Heart right ventricle (tissue), 16 donors: ENCODE results near the gene ZNF268. TPM values are rescaled to one million over a fixed set of nuclear protein-coding genes. Genes with fewer than 3 reads are reported as not detected.

ENCODE experiments used
- ATAC-seq, 8 donors: fragments of 200-7000 bp; cut with Tn5 transposase; one replicate each; pipeline ENCODE4 v1.9.1; 2020; ENCODE audit warnings: mild to moderate bottlenecking in 8 of 8, moderate library complexity in 8 of 8, moderate number of reproducible peaks in 1 of 8
- DNase-seq, 2 donors: peaks; one replicate each; pipeline ENCODE4 v3.0.0-alpha.2; 2020
- H3K27ac ChIP-seq, 10 donors: fragments of 200-600 bp; sonication (generic) in 2 of 10; one replicate each; pipeline versions ENCODE4 v1.5.0 to v1.8.0; 2020 to 2022; ENCODE audit warnings: mild to moderate bottlenecking in 3 of 10
- H3K27me3 ChIP-seq, 7 donors: fragments of 200-600 bp; one replicate each; pipeline ENCODE4 v1.8.0; 2021 to 2022; ENCODE audit warnings: mild to moderate bottlenecking in 2 of 7
- H3K36me3 ChIP-seq, 9 donors: fragments of 200-600 bp; sonication (generic) in 1 of 9; one replicate each; pipeline versions ENCODE4 v1.5.0 to v1.8.0; 2020 to 2022; ENCODE audit warnings: mild to moderate bottlenecking in 2 of 9
- H3K4me1 ChIP-seq, 9 donors: fragments of 200-600 bp; sonication (generic) in 1 of 9; one replicate each; pipeline versions ENCODE4 v1.5.0 to v1.8.0; 2020 to 2022; ENCODE audit warnings: mild to moderate bottlenecking in 4 of 9
- H3K4me3 ChIP-seq, 10 donors: fragments of 200-600 bp; sonication (generic) in 2 of 10; one replicate each; pipeline versions ENCODE4 v1.5.0 to v1.8.0; 2020 to 2022; ENCODE audit warnings: mild to moderate bottlenecking in 7 of 10, moderate library complexity in 2 of 10
- H3K9me3 ChIP-seq, 11 donors: fragments of 200-600 bp in 10 of 11; sonication (generic) in 2 of 11; one replicate each; pipeline versions ENCODE4 v1.5.0 to v1.8.0; 2013 to 2022; ENCODE audit warnings: mild to moderate bottlenecking in 2 of 11, control low read depth in 1 of 11, moderate library complexity in 1 of 11
- WGBS, 2 donors: extraction: QIAGEN DNeasy Blood & Tissue Kit; methylation state at CpG; one replicate each; pipeline ENCODE4 v1.1.7; 2013; ENCODE audit warnings: inconsistent platforms in 1 of 2; 5-methylcytosine and 5-hydroxymethylcytosine counted together
- intact Hi-C, 10 donors: fragments of 100-400 bp; cut with DNase I; formaldehyde crosslinking; loops; one replicate each; pipeline versions ENCODE4 v1.11.1 to v1.14.2; 2022
- polyA plus RNA-seq, 2 donors: library from polyadenylated mRNA; stranded (reverse); fragments of 200-250 nt; gene quantifications; one replicate each; pipeline ENCODE4 v1.2.3, GENCODE V29; 2013
- total RNA-seq, 10 donors: library from RNA; stranded (reverse); fragmentation: NEBNext Ultra II Directional in 3 of 10; extraction: Animal tissue kit (Norgen Biotek cat#: 25700) in 3 of 10; gene quantifications; one replicate each; pipeline versions ENCODE4 v1.2.1 to v1.2.4, GENCODE V29; 2021 to 2023
- TF ChIP-seq, protein P1 (sequence below), 9 donors: fragments of 200-600 bp; sonication (generic) in 2 of 9; IDR thresholded peaks; one replicate each; pipeline versions ENCODE4 v1.5.0 to v1.8.0; 2021 to 2022; ENCODE audit warnings: antibody characterized with exemption in 9 of 9, mild to moderate bottlenecking in 5 of 9, moderate library complexity in 1 of 9
- donor health status: Arrhythmogenic right ventricular cardiomyopathy.
- donor health status: ischemic (EF 13 %, LVEDD 7.1; RV severe dilation, severe dysfunction).
- donor health status: healthy with polysubstance abuse.
- donor health status: DM: no; HTN: yes; CAD: no.
- donor health status: DM: no; HTN: no; CAD: no.
- donor health status: ischemic (EF 25% LVEDD 6.9; RV normal size, moderate dysfunction).
- donor health status: ischemic (EF 25% LVEDD 5.7; RV mildly dilated, moderate dysfunction).
- donor health status: healthy.
- donor health status: DM: yes; HTN: yes; CAD: no.
- donor health status: Ischemic cardiomyopathy.
- donor health status: ischemic (EF 35%, LVEDD 5.7; RV mildly dilated, moderate dysfunction).
- donor health status: nonischemic (EF 11% LVEDD 7.7; RV severe dilation, severe dysfunction).
- donor health status: DM: yes; HTN: yes; CAD: no.
- donor health status: PGD.
- donor health status: ischemic (EF 29% LVEDD 5.4; RV normal size, mild dysfunction).
- donor health status: nonischemic (EF 23%, LVEDD 6.1; RV moderate dilation, normal function).

The ZNF268 gene
- total and polyA plus RNA-seq, 12 donors: 2.2 to 13.5 (median 11.2) TPM

DNA sequence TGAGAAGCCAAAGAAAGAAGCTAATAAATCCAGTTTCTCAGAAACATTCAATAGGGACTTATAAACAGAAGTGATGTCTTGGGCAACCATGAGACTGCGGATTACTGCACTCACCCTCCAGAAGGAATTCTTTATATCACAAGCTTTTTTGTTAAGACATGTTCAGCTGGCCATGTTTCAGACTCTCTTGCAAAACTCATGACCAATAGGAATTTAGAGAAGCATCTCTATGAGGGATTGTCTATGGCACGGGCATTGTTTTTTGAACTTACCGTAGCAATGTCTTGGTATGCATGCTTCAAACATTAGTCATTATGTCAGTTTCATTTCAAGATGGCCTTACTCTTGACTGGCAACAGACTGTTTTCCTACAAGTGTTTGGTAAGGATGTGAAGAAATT, 15.5 kb upstream of the ZNF268 start:
- intact Hi-C loops: no loop called here
- H3K27ac ChIP-seq: no peak overlapping the region
- H3K4me3 ChIP-seq: no peak overlapping the region
- H3K27me3 ChIP-seq: no peaks in the 10 kb centered on the region
- peaks cover 0 to 100% (median 46%) of the 10 kb centered on the region in 11 donors for H3K9me3 ChIP-seq
- no peak for ATAC-seq
- no peaks in the 10 kb centered on the region for H3K36me3 ChIP-seq
- DNase-seq: no peak
- TF ChIP-seq, protein P1, sequence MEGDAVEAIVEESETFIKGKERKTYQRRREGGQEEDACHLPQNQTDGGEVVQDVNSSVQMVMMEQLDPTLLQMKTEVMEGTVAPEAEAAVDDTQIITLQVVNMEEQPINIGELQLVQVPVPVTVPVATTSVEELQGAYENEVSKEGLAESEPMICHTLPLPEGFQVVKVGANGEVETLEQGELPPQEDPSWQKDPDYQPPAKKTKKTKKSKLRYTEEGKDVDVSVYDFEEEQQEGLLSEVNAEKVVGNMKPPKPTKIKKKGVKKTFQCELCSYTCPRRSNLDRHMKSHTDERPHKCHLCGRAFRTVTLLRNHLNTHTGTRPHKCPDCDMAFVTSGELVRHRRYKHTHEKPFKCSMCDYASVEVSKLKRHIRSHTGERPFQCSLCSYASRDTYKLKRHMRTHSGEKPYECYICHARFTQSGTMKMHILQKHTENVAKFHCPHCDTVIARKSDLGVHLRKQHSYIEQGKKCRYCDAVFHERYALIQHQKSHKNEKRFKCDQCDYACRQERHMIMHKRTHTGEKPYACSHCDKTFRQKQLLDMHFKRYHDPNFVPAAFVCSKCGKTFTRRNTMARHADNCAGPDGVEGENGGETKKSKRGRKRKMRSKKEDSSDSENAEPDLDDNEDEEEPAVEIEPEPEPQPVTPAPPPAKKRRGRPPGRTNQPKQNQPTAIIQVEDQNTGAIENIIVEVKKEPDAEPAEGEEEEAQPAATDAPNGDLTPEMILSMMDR (IDR thresholded peaks at IDR 0.05): no peak
- H3K4me1 ChIP-seq: no peaks in the 10 kb centered on the region
- 88 to 93% methylated on average over 3 of the region's 3 CpGs for WGBS, 2 donors

DNA sequence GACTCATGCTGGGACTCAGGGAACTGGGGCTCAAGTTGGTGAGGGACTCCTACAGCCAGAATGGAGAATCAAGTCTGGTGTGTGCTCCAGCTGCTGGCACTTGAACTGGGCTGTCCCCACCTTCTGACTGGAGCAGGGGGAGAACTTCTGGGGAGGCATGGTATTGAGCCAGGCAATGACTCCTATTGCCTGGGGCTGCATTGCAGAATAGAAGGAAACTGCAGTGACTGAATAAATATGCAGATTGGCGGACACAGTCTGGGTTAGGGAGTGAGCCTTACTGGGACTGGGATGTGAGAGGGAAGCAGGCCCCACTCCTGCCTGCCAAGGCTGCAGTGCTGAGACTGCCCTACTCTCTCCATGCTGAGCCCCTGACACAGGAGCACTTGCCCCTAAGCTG, 8.8 kb upstream of the ZNF268 start:
- no peaks in the 10 kb centered on the region for H3K36me3 ChIP-seq
- H3K27ac ChIP-seq: no peak overlapping the region
- no peaks in the 10 kb centered on the region for H3K27me3 ChIP-seq
- DNase-seq (no peak), ATAC-seq (no peak)
- H3K4me3 ChIP-seq: no peak overlapping the region
- H3K9me3 ChIP-seq: peaks cover 0 to 100% (median 31%) of the 10 kb centered on the region in 11 donors
- WGBS, 2 donors: 78 to 100% methylated on average over 1 of the region's 1 CpG
- intact Hi-C loops: no loop called here
- no peaks in the 10 kb centered on the region for H3K4me1 ChIP-seq
- TF ChIP-seq, protein P1 (IDR thresholded peaks at IDR 0.05): no peak

DNA sequence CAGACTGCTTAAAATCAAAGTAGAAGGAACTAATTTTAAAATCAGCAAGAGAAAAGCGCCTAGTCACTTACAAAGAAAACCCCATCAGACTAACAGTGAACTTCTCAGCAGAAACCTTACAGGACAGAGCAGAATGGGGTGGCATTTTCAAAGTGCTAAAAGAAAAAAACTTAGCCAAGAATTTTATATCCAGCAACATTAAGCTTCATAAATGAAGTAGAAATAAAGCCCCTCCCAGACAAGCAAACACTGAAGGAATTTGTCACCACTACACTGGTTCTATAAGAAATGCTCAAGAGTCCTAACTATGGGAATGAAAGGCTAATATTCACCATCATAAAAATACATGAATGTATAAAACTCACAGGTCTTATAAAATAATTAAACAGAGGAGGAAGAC, 6.4 kb upstream of the ZNF268 start:
- Histone ChIP-seq H3K9me3 (peaks cover 0 to 100% (median 30%) of the 10 kb centered on the region in 11 donors), H3K4me1 (no peaks in the 10 kb centered on the region), H3K27ac (no peak overlapping the region), H3K36me3 (no peaks in the 10 kb centered on the region), H3K27me3 (no peaks in the 10 kb centered on the region), H3K4me3 (no peak overlapping the region)
- 74 to 78% methylated on average over 1 of the region's 1 CpG for WGBS, 2 donors
- TF ChIP-seq, protein P1 (IDR thresholded peaks at IDR 0.05): no peak
- no peak for DNase-seq
- ATAC-seq: no peak
- intact Hi-C loops: no loop called here

DNA sequence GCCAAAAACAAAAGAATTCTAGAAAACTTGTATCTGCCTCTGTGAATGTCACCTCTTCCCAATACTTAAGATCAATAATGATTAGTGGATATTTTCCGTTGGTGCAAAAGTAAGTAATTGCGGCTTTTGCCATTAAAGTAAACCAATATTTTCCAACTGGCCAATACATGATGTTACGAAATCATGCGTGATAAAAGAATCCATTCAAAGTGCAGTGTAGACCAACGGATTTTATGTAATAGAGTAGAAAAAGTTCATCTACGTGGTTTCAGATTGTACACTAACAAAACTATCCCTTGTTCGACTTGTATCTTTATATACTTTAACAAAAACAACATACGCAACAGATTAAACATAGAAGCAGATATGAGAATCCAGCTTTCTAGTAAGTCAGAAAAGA, 626 bp upstream of the ZNF268 start:
- Histone ChIP-seq H3K4me3 (peak overlapping the region in 6 of 10 donors; percentile 57 to 96 (median 86)), H3K27ac (peak overlapping the region in 1 of 10 donors; percentile 69), H3K36me3 (peaks cover 0 to 32% (median 26%) of the 10 kb centered on the region in 9 donors), H3K27me3 (no peaks in the 10 kb centered on the region), H3K9me3 (peaks cover 0 to 93% (median 20%) of the 10 kb centered on the region in 11 donors), H3K4me1 (peaks cover 0 to 12% (median 7%) of the 10 kb centered on the region in 9 donors)
- TF ChIP-seq, protein P1 (IDR thresholded peaks at IDR 0.05): no peak
- WGBS, 2 donors: 97 to 99% methylated on average over 8 of the region's 8 CpGs
- ATAC-seq (no peak), DNase-seq (no peak)
- intact Hi-C loops: loop anchor here in 3 of 10 donors (1.0 to 2.0 kb wide), 3 partner anchors 50 to 194 kb away; partner anchors contain the start of genes ZNF140 (in 3 of the 3), ZNF10 (in 1 of the 3), ZNF26 (in 1 of the 3) and ZNF891 (in 1 of the 3)
